Sciatic nerve (tissue), 2 donors: ENCODE results near the gene TMTC1. TPM values are rescaled to one million over a fixed set of nuclear protein-coding genes. Genes with fewer than 3 reads are reported as not detected.

Experiments used
- ATAC-seq: fragments of 200-7000 bp; cut with Tn5 transposase; one replicate; pipeline ENCODE4 v1.9.1; 2020; ENCODE audit warnings: mild to moderate bottlenecking, moderate library complexity
- DNase-seq: peaks from one replicate; pipeline ENCODE4 v3.0.0-alpha.2; 2020; ENCODE audit warnings: low spot score
- intact Hi-C: fragments of 100-400 bp; cut with DNase I; formaldehyde crosslinking; loops from one replicate; pipeline ENCODE4 v1.14.2; 2022
- total RNA-seq: library from RNA; stranded (reverse); fragmentation: NEBNext Ultra II Directional; extraction: Animal tissue kit (Norgen Biotek cat#: 25700); gene quantifications from one replicate; pipeline ENCODE4 v1.2.1, GENCODE V29; 2021
- donor health status: DM: no; HTN: no; CAD: no.
- donor health status: DM: no; HTN: no; CAD: no.

TMTC1 gene
- total RNA-seq, 1 donor from 2014 or later = 164 TPM

DNA sequence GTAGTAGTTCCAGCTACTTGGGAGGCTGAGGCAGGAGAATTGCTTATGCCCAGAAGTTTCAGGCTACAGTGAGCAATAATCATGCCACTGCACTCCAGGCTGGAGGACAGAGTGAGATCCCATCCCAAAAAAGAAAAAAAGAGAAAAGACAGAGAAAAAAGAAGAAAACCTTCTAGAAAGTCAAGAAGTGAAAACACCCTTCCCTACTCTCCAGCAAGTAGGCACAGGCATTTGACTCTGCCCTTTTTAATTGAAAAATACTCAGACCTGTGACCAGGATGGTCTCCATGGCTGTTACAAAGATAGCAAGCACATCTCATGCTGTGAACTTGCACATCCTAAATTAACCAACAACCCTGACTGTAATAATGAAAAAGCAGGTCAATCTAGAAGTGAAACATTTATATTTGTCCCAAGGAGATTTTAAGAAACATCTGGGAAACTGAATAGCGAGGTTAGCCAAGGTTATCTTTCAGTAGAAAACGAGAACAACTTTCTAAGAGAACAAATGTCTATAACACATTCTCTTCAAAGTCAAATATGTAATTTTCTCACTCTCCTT is 2.0 kb downstream of the TMTC1 start:
- ATAC-seq = no peak
- no peak for DNase-seq
- intact Hi-C loops = no loop called here

GRCh38 chr12:29781188-29781587 is 2.6 kb downstream of the TMTC1 start:
- ATAC-seq = no peak
- intact Hi-C loops = no loop called here
- DNase-seq = no peak

DNA sequence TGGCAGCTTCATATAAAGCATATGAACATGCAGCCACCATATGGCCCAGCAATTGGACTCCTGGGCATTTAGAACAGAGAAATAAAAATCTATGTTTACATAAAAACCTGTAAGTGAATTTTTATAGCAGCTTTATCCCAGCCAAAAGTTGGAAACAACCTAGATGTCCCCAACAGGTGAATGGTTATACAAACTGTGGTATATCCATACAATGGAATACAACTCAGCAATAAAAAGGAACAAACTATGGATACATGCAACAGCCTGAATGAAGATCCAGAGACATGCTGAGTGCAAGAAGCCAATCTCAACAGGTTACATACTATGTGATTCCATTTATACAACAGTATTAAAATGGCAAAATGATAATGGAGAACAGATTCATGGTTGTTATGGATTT is 3.7 kb downstream of the TMTC1 start:
- intact Hi-C loops = no loop called here

GRCh38 chr12:29778531-29778930 is 5.2 kb downstream of the TMTC1 start:
- intact Hi-C loops = no loop called here
- no peak for ATAC-seq

More for the DNA sequence above, 3.7 kb downstream of the TMTC1 start:
- DNase-seq (no peak), ATAC-seq (no peak)

DNA sequence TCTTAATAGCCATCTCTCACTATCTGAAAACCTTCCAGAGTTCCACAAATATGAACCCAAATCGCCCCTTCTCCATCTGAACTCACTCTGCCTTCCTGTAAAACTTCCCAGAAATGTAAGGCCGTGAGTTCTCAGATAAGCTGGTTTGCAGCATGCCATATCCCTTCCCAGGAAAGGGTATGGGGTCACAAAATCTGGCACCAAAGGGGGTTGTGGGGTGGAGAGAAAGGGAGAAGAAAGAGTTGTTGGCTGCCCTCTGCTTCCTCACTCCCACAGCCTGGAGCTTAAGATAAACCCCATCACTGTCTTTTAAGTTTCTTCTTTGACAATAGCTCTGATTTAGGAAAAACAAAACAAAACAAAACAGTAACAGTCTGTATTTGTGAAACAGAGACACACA is 10.7 kb downstream of the TMTC1 start:
- intact Hi-C loops = no loop called here
- no peak for DNase-seq
- no peak for ATAC-seq

More at GRCh38 chr12:29778531-29778930, 5.2 kb downstream of the TMTC1 start:
- no peak for DNase-seq

DNA sequence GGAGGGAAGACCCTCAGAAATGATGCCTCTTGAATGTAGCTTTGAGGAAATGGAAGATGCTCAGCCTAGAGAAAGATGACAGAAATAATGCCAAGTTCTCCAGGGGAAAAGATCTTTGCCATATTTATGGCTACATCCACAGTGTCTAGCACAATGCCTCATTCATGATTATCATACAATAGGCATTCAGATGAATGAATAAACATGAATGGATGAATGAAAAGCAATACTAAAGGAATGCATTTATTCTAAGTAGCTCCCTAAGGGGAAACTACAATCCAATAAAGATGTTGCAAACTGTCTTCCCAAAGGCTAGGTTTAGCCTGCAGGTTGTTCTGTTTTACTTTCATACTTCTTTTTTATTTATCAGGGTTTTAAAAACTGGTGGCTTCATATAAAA is 12.0 kb downstream of the TMTC1 start:
- DNase-seq (no peak), ATAC-seq (no peak)
- intact Hi-C loops = no loop called here

DNA sequence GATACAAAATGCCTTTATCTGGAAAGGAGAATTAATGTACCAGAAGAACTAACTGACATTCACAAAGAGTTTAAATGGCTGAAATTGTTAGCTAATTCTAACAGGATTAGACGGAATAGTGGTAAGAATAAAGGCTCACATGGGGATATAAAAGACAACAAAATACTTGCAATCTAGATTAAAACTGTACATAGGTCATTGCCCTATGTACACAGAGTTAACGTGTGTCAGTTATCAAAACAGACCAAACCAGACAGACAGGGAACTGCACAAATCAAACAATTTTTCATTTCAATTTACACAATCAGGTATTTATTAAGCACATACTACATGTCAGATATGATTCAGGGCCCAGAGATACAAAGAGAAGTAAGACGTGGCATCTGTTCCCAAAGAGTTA is 12.6 kb downstream of the TMTC1 start:
- intact Hi-C loops = no loop called here
- ATAC-seq (no peak), DNase-seq (no peak)

- DNase-seq (no peak), ATAC-seq (peak; percentile 81)
- intact Hi-C loops = no loop called here
These were observed 14.4 kb downstream of the TMTC1 start for GRCh38 chr12:29769162-29769858.

- intact Hi-C loops = no loop called here
- ATAC-seq (no peak), DNase-seq (no peak)
These were observed 15.4 kb downstream of the TMTC1 start for GRCh38 chr12:29768372-29768771.

DNA sequence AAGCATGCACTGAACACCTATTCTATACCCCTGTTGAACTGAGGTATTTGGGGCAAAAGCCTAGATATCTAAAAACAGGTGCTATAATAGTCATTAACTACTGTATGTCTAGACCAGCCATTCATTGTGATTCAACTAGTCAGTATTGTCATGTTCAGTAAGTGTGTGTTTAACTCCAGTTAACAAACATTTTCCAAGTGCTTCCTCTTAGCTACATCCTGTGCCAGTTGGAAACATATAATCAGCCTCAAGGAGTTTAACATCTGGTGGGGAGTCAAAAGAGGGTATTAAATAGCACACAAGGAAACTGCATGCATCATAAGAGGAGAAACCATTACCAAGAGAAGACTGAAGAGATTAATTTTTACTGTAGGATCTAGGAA is 20.4 kb downstream of the TMTC1 start:
- no peak for ATAC-seq
- DNase-seq = no peak
- intact Hi-C loops = no loop called here

DNA sequence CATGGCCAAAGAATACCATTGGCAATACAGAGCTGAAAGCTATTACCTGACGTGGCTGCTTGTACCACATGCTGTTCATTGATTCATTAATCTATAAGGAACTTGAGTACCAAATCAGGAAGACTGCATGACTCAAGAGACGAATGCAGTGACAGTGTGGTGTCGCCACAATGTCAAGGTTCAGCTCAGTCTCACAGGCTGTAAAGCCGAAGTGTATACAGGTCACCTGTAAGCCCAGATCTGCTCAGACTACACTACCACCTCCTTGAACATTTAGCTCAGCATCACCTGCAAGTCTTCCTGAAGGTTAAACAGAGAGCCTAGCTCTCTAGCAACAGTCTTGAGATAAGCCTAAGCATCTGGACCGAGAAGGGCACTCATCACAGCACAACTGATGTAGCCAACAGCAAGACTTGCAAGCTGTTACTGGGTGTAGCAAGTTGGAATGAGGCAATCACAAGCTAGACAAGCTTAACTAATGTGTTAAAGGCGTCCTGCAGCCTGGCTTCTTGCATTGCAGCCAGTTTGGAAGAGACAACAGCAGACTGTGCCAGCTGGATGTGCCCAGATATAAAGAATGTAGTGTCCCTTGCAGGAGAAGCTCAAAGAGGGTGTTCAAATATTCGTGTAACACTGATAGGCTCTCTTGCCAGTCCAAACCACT is 21.0 kb downstream of the TMTC1 start:
- DNase-seq (no peak), ATAC-seq (peak; percentile 62)
- intact Hi-C loops = no loop called here

GRCh38 chr12:29759950-29760349 is 23.8 kb downstream of the TMTC1 start:
- intact Hi-C loops = no loop called here
- no peak for ATAC-seq
- no peak for DNase-seq

GRCh38 chr12:29756741-29757390 is 26.9 kb downstream of the TMTC1 start:
- intact Hi-C loops = no loop called here
- DNase-seq (no peak), ATAC-seq (no peak)

DNA sequence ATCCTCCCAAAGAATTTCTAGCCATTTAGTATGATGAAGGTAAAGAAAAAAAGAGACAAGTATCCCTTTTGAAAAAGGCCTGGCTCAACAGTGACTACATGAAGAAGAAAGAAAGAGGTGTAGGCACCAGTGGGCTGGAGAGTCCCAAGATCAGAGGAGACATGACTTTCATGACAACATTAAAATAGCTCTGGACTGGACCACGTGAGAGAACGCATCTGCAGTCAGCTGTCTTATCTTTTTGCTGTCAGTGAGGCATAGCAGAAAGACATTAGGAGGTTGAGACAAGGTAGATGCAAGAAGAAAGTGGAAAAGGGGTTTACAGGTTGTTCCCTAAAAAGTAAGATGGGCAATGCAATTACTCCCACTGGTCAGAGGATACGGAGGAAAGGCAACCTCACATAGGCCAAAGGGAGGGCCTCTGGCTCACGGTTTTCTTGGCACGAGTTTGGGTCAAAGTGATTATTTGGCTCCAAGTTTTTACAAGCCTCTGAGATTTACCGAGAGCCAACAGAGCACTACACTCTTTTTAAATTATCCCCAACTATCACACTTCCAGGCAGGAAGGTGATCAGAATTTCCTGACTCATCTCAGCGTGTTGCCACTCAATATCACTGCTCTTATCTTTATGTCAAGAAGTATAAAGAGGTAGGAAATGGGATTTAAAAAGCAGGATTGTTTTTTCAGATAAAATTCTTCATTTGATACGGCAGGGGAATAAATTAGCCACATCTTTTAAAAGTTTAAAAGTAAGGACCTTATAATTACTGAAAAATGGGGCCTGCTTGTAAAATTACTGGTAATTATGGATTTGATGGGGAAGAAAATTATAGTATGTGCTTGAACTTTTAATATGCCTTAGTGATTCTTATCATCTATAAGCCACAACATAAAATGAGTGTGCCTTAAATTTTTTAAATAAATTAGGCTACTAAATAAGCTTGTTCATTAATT is 29.2 kb downstream of the TMTC1 start:
- intact Hi-C loops = no loop called here
- ATAC-seq (no peak), DNase-seq (no peak)

DNA sequence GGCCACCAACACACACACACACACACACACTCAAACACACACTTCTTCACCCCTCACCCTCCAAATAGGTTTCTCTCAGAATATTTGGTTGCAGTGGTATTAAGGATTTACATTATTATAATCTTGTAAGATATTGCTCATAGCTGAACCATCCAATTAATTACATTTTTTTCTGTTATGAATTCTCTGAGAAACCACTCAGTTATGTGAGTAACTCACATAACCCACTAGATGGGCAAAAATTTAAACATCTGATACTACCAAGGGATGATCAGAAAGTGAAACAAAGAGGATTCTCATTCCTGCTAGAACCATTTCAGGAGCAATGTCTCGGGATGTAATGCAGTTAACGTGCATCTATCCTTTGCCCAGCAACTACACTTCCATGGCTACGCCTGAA is 31.6 kb downstream of the TMTC1 start:
- intact Hi-C loops = no loop called here
- DNase-seq = no peak

DNA sequence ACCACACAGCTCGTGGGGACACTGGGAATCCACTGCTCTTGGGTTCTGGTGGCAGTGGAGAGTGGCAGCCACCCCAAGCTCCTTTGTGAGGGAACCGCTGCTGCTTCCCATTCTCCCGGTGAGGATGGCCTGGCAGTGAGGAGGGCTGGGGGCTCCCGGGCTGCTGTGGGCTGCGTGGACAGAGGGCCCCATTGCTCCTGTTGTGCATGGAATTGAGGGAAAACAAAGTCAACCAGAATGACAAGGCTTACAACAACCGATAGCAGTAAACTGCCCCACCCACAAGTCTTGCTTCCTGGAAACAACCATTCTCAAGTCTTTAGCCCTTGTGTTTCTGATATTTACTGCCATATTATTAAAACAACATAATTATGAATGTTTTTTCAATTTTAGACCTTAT is 32.1 kb downstream of the TMTC1 start:
- ATAC-seq = no peak
- intact Hi-C loops = no loop called here
- no peak for DNase-seq

More for the DNA sequence above, 31.6 kb downstream of the TMTC1 start:
- ATAC-seq = no peak

GRCh38 chr12:29750928-29751220 is 32.9 kb downstream of the TMTC1 start:
- DNase-seq (no peak), ATAC-seq (no peak)
- intact Hi-C loops = no loop called here

GRCh38 chr12:29750131-29750927 is 33.4 kb downstream of the TMTC1 start:
- DNase-seq = no peak
- intact Hi-C loops = no loop called here
- ATAC-seq = no peak
